HG03520 (cell line): ENCODE measurements around the gene KRTAP1-4.
"Not testable (repeated sequence)": the region's sequence is repeated elsewhere in the genome, so short reads cannot be mapped to it uniquely, and the experiment has no call there.

Source experiments
- ATAC-seq: cut with Tn5 transposase; IDR thresholded peaks from one replicate; pipeline ENCODE4 v1.9.1; 2021; ENCODE audit warnings: mild to moderate bottlenecking, moderate library complexity; ENCODE audit not compliant: unreplicated experiment

KRTAP1-4 gene

DNA sequence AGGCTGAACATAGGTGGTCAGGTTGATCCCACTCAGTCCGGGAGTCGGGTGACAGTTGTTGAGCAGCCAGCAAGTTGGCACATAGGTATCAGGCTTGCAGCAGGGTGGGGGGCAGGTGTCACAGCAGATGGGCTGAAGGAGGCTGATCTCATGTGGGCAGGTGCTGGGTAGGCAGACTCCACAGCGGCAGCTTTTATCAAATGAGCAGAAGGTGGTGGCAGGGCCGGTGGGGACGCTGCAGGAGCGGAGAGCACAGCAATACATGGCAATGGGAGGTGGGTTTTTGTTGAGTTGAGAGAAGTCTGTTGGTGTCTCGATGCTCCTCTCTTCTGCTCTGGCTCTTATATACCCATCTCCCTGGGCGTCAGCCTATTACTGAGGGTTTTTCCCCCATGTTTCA lies 21.2 kb downstream of the KRTAP1-4 start, which contains the start of gene KRTAP3-1:
KRTAP3-1 (minus strand) TSS at position 318 of the 400 bp plus-strand sequence; CDS start at position 264, 54 bp downstream.
- ATAC-seq: no peak

DNA sequence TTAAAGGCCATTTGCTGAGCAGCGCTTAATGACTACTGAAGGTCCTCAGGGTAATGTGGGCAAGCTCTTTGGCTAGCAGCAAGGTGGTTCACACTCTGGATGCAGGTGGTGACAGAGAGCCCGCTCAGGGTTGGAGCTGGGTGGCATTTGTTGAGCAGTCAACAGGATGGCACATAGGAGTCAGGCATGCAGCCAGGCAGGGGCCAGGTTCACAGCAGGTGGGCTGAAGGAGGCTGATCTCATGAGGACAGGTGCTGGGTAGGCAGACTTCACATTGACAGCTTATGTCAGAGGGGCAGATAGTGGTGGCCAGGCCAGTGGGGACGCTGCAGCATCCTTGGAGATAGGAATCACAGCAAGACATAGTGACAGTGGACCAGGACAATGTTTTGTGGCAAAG lies 25.6 kb downstream of the KRTAP1-4 start:
- no peak for ATAC-seq

DNA sequence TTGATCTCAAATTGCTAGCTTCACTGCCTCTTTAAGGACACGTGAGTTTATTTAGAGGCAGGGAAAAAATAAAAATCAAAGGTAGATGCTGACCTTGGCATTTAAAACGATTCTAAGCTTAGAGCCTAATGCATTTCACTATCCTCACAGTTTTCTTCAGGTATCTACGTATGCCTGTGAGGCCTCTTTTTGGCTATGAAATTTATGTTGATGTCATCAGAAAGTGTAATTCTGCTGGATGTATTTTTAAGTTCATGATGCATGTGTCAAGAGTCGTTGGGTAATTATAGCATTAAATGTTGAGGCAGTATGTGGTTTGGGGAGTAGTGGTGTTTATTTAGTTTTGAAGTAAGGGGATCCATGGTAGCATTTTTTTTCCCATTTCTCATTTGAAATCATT lies 26.1 kb downstream of the KRTAP1-4 start:
- no peak for ATAC-seq

DNA sequence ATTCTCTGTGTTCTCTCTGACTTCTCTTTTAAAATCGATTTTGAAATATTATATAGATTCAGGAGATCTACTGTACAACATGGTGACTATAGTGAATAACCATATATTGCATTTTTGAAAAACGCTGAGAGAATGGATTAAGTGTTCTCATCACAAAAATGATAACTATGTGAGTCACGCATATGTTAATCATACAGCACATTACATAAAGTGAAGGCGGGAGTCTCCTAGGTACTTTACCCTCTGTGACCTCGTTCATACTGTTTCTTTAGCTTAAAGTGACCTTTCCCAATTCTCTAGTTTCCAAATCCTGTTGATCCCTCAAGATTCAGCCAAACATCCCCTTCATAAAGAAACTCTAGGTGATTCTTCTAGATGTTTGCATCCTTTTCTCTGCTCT lies 27.2 kb downstream of the KRTAP1-4 start:
- ATAC-seq: no peak

DNA sequence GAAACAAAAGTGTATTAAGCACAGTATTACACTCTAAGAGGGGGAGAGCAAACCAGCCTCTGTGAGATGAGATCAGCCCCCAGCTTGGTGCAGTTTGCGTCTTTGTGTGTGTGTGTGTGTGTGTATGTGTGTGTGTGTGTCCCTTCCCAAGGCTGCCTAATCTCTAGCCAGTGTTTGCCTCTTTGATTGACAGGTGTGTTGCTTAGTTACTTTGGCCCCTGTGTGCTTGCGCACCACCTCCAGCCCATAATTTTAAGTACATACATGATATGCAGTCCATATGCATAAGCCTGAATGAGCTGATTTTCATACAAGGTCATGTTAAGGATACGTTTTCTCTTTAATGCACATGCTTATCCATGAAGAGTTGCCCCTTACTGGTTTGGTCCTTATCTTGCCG lies 28.2 kb downstream of the KRTAP1-4 start:
- ATAC-seq: no peak

DNA sequence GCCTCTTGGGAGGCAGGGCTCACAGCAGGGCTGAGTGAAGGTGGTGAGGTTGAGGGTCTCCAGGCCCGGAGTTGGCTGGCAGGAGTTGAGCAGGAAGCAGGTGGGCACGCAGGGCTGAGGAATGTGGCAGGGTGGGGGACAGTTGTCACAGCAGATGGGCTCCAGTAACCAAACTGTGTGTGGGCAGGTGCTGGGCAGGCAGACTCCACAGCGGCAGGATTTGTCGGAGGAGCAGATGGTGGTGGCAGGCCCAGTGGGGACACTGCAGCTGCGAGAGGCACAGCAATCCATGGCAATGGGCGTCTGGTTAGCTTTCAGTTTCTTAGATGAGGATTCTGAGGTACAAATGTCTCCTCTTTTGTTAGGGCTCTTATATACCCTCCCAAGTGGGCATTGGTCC lies 30.4 kb downstream of the KRTAP1-4 start, which contains the start of gene KRTAP3-2:
KRTAP3-2 (minus strand) TSS at position 344 of the 400 bp plus-strand sequence; CDS start at position 291, 53 bp downstream.
- ATAC-seq: not testable (repeated sequence)

DNA sequence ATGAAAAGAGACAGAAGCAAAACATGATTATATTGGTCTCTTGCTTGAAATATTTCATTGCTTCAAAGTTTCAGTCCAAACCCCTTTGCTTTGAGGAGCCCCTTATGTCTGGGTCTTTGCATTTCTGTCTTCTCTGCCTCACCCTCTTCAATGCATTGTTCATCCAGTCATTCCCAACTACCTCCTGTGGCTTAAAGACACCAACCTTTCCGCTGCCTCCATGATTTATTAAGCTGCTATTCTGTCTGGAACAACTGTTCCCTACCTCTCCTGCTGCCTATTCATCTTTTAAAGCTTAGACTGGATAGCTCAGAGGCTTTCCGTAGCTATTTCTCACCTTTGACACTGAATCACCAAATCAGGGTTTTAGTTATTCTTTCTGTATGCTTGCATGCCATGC lies 32.6 kb downstream of the KRTAP1-4 start:
- ATAC-seq: no peak

DNA sequence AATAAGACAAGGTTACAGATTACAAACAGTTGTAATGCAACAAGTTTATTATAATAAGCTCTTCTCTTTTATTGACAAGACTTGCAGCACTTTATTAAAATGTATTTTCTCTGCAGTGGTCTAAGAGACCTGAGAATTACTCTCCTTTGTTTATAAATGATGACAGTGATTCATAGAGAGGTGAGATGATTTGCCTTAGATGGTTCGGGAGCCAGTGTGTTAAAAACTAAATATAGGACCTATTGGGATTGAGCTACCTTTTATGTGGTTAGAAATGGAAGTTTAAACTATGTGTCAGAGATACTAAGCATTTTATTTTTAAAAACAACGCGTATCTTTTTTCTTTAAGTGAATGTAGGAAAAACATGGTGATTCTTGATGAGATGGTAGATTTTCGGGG lies 33.2 kb downstream of the KRTAP1-4 start:
- ATAC-seq: no peak

DNA sequence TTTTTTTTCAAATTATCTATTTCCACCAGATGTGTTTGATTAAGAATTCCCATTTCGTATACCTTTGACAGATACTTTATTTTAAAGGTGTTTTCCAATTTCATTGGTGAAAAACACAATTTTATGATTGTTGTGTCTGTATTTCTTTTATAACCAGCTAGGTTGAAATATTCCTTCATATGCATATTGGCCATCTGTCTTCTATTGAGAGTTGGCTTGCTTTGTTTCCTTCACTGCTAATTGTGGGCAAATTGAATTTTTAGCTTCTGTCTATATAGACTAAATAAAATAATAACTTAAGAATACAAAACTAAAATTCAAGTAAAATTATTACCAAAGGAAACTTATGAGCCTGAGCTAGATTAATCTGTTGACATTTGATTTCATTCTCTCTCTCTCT lies 34.9 kb downstream of the KRTAP1-4 start:
- ATAC-seq: no peak

DNA sequence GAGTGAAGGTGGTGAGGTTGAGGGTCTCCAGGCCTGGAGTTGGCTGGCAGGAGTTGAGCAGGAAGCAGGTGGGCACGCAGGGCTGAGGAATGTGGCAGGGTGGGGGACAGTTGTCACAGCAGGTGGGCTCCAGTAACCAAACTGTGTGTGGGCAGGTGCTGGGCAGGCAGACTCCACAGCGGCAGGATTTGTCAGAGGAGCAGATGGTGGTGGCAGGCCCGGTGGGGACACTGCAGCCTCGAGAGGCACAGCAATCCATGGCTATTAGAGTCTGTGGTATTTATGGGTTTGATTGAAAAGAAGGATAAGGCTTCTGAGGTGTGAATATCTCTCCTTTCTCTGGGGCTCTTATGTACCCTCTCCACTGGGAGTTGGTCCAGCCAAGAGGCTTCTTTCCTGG lies 36.2 kb downstream of the KRTAP1-4 start, which contains the start of gene KRTAP3-3:
KRTAP3-3 (minus strand) TSS at position 326 of the 400 bp plus-strand sequence; CDS start at position 259, 67 bp downstream.
- no peak for ATAC-seq

DNA sequence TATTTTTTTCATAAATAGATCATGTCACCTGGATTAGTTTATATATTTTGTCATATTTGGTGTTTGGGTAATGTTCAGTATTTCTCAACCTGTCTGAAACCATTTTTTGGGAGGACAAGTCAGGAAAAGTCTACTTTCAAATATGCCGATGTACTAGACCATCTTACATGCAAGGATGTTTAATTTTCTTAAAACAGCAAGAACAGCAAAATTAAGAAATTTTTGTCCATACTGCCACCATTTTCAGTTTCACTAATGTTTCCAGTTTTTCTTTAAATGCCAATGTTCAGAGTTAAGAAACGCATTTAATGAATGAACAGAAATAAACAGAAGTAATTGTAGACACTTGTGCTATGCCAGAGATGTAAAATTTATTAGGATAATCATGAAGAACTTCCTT lies 36.9 kb downstream of the KRTAP1-4 start:
- ATAC-seq: no peak

DNA sequence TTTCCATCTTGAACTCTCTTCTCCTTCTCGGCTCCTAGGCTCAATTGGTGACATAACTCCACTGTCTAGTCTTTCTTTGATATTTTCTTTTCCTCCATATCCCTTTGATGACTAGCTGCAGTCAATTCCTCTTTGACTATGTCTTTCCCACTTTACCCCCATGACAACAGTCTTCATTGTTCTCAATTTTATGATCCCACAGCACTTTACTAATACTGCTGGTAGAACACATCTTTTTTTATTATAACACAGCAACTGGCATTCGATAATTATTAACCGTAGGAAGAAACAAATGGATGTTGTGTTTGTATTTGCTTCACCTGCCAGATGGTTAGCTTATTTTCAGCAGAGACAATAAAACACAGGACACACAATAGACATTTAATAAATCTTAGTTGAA lies 37.3 kb downstream of the KRTAP1-4 start:
- ATAC-seq: no peak

DNA sequence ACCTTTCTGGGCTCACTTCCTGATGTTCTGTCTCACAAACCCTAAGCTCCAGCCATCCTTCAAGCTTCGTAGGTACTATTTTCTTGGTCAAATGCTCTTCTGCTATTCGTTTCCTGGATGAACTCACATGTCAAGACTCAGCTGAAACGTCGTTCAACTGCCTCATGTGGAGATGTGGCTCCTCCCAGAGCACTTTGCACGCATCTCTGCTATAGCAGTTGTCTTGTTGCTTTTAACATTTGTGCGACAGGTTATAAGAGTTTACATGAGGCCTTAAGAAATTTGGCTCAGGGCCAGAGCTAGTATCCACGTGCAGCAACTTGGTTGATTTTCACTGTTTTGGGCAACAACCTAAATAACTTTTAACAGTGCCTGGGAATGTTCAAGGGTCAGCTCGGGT lies 43.1 kb downstream of the KRTAP1-4 start:
- no peak for ATAC-seq

DNA sequence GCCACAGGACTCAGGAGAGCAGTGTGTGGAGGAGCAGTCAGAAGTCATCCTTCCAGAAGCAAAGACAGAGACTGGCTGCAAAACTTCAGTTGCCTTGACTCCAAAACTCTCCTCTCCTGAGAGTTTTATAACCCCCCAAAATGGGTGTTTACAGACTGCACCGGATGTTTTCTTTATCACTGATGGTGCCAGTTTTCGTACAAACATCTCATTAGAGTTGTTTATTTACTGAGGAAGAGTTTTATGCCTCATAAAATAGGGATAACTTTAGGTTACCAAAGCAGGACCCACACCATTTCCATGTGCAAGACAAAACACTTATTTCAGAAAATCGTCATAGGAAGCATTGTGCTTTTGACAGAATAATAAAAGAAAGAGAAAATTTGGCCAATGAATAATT lies 45.8 kb downstream of the KRTAP1-4 start, which contains the start of gene KRT40:
KRT40 (minus strand) TSS at position 101 of the 400 bp plus-strand sequence; CDS start at position 48, 53 bp downstream.
- no peak for ATAC-seq

DNA sequence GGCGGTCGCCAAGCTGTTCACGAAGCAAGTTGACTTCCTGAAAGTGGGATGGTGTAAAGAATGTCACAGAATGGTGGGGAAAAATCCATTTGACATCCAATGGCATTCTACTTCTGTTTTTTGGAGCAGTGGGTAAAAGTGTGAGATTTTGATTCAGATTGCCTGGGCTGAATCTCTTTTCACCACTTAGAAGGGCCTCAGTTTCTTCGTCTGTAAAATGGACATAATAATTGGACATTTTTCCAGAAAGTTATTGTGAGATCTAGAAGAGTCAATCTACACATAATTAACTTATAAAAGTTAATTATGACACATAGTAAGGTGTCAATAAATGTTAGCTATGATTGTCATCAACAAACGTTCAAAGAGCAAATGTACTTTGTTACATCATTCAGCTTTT lies 48.9 kb downstream of the KRTAP1-4 start:
- ATAC-seq: no peak

DNA sequence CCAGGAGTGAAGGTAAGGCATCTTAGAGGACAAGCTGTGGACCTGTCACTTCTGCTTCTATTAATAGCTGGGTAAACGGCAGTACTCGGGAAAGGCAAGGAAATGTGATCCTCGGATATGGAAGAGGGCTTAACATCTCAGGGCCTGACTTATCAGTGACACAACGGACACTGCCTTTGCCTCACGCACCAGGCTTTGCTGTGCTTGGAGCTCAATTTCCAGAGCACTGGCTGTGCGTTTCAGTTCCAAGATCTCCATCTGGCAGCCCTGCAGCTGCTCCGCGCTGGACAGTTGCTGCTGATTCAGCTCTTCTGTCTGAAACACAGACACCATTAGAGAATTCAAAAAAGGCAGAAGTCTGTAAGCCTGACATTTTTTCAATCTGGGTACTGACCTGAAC lies 49.4 kb downstream of the KRTAP1-4 start:
- no peak for ATAC-seq

DNA sequence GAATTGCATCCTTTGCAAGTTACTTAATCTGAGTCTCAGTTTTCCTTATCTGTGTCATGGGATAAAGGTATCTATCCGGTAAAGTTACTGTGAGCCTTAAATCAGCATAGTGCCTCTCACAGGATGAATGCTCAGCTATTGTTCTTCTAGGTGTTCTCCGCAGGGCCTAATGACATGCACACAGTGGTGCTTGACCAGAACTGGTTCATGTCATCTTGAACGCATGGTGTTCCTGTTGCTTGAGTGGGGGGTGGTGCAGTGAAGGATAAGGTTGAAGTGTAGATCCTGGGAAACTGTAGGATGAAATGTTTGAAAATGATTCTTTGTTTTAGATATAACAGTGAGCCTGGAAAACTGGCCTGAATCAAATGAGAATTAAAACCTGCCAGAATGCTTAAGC lies 49.9 kb downstream of the KRTAP1-4 start:
- no peak for ATAC-seq
